Left ventricle myocardium inferior (tissue), 1 donor: ENCODE data around the gene MFAP2. TPM values are rescaled to one million over a fixed set of nuclear protein-coding genes. Genes with fewer than 3 reads are reported as not detected.

Source experiments
- DNase-seq: peaks from one replicate; pipeline ENCODE4 v3.0.0-alpha.2; 2020
- H3K27ac ChIP-seq: fragments of 200-600 bp; replicated peaks from 2 replicates; pipeline ENCODE4 v1.8.0; 2021
- H3K27me3 ChIP-seq: fragments of 200-600 bp; 2 replicates; pipeline ENCODE4 v1.8.0; 2021; ENCODE audit warnings: low read depth
- H3K36me3 ChIP-seq: fragments of 200-600 bp; 2 replicates; pipeline ENCODE4 v1.8.0; 2021
- H3K4me1 ChIP-seq: fragments of 200-600 bp; 2 replicates; pipeline ENCODE4 v1.8.0; 2021
- H3K4me3 ChIP-seq: fragments of 200-600 bp; 2 replicates; pipeline ENCODE4 v1.8.0; 2021; ENCODE audit warnings: mild to moderate bottlenecking, moderate library complexity
- H3K9me3 ChIP-seq: fragments of 200-600 bp; replicated peaks from 2 replicates; pipeline ENCODE4 v1.8.0; 2021
- CTCF ChIP-seq: fragments of 200-600 bp; IDR thresholded peaks from 2 replicates; pipeline ENCODE4 v1.8.0; 2021; ENCODE audit warnings: antibody characterized with exemption, mild to moderate bottlenecking, borderline replicate concordance
- intact Hi-C: fragments of 100-400 bp; cut with micrococcal nuclease; formaldehyde crosslinking; loops from one replicate; pipeline ENCODE4 v1.11.0; 2022
- total RNA-seq: library from RNA; stranded (reverse); fragmentation: NEBNext Ultra II Directional; extraction: Animal tissue kit (Norgen Biotek cat#: 25700); gene quantifications from one replicate; pipeline ENCODE4 v1.2.1, GENCODE V29; 2021
- donor health status: DM: no; HTN: yes; CAD: no; lungs with severe emphysema.

MFAP2 gene
- total RNA-seq, 1 donor from 2014 or later = 3.0 TPM

- Histone ChIP-seq H3K9me3 (no peaks in the 10 kb centered on the region), H3K36me3 (peaks cover 47% of the 10 kb centered on the region), H3K27ac (no peak overlapping the region), H3K4me3 (no peak overlapping the region), H3K27me3 (no peaks in the 10 kb centered on the region), H3K4me1 (peaks cover 13% of the 10 kb centered on the region)
- no peak for DNase-seq
- intact Hi-C loops = no loop called here
- no peak for TF ChIP-seq CTCF
Observed at GRCh38 chr1:17005365-17005740, 24.9 kb upstream of the MFAP2 start.

GRCh38 chr1:17004466-17005364 lies 24.3 kb upstream of the MFAP2 start:
- H3K4me1 ChIP-seq = peaks cover 6% of the 10 kb centered on the region
- H3K4me3 ChIP-seq = no peak overlapping the region
- DNase-seq = no peak
- TF ChIP-seq CTCF = no peak
- H3K27ac ChIP-seq = no peak overlapping the region
- H3K36me3 ChIP-seq = peaks cover 50% of the 10 kb centered on the region
- no peaks in the 10 kb centered on the region for H3K9me3 ChIP-seq
- no peaks in the 10 kb centered on the region for H3K27me3 ChIP-seq
- intact Hi-C loops = no loop called here

- Histone ChIP-seq H3K9me3 (no peaks in the 10 kb centered on the region), H3K27ac (no peak overlapping the region), H3K4me3 (no peak overlapping the region), H3K4me1 (no peaks in the 10 kb centered on the region), H3K27me3 (no peaks in the 10 kb centered on the region), H3K36me3 (peaks cover 72% of the 10 kb centered on the region)
- DNase-seq = no peak
- TF ChIP-seq CTCF = no peak
- intact Hi-C loops = no loop called here
Observed at GRCh38 chr1:17002524-17002902, 22.1 kb upstream of the MFAP2 start.

- Histone ChIP-seq H3K9me3 (no peaks in the 10 kb centered on the region), H3K36me3 (peaks cover 77% of the 10 kb centered on the region), H3K4me1 (no peaks in the 10 kb centered on the region), H3K27ac (no peak overlapping the region), H3K27me3 (no peaks in the 10 kb centered on the region), H3K4me3 (no peak overlapping the region)
- TF ChIP-seq CTCF = no peak
- no peak for DNase-seq
- intact Hi-C loops = no loop called here
Observed at GRCh38 chr1:17001760-17002523, 21.5 kb upstream of the MFAP2 start.

- intact Hi-C loops = no loop called here
- DNase-seq = no peak
- H3K4me1 ChIP-seq = no peaks in the 10 kb centered on the region
- peaks cover 86% of the 10 kb centered on the region for H3K36me3 ChIP-seq
- H3K9me3 ChIP-seq = no peaks in the 10 kb centered on the region
- no peaks in the 10 kb centered on the region for H3K27me3 ChIP-seq
- no peak overlapping the region for H3K27ac ChIP-seq
- TF ChIP-seq CTCF = no peak
- no peak overlapping the region for H3K4me3 ChIP-seq
Observed at GRCh38 chr1:16999863-17000262, 19.4 kb upstream of the MFAP2 start.
